Upper lobe of right lung (tissue), 1 donor: Measurements from ENCODE around the gene DUOXA1. TPM values are rescaled to one million over a fixed set of nuclear protein-coding genes. Genes with fewer than 3 reads are reported as not detected.

Source experiments
- ATAC-seq: fragments of 200-7000 bp; cut with Tn5 transposase; one replicate; pipeline ENCODE4 v1.9.1; 2020; ENCODE audit warnings: mild to moderate bottlenecking, moderate library complexity
- DNase-seq: peaks from one replicate; pipeline ENCODE4 v3.0.0-alpha.2; 2020
- H3K27ac ChIP-seq: fragments of 200-600 bp; one replicate; pipeline ENCODE4 v1.8.0; 2022
- H3K27me3 ChIP-seq: fragments of 200-600 bp; one replicate; pipeline ENCODE4 v1.8.0; 2022; ENCODE audit warnings: mild to moderate bottlenecking
- H3K36me3 ChIP-seq: fragments of 200-600 bp; one replicate; pipeline ENCODE4 v1.8.0; 2022
- H3K4me1 ChIP-seq: fragments of 200-600 bp; one replicate; pipeline ENCODE4 v1.8.0; 2022
- H3K4me3 ChIP-seq: fragments of 200-600 bp; one replicate; pipeline ENCODE4 v1.8.0; 2022; ENCODE audit warnings: mild to moderate bottlenecking
- H3K9me3 ChIP-seq: fragments of 200-600 bp; one replicate; pipeline ENCODE4 v1.8.0; 2022
- CTCF ChIP-seq: fragments of 200-600 bp; IDR thresholded peaks from one replicate; pipeline ENCODE4 v1.8.0; 2022; ENCODE audit warnings: antibody characterized with exemption
- intact Hi-C: fragments of 100-400 bp; cut with DNase I; formaldehyde crosslinking; loops from one replicate; pipeline ENCODE4 v1.11.0; 2022
- total RNA-seq: library from RNA; stranded (reverse); fragmentation: NEBNext Ultra II Directional; extraction: Animal tissue kit (Norgen Biotek cat#: 25700); gene quantifications from one replicate; pipeline ENCODE4 v1.2.1, GENCODE V29; 2021
- donor health status: DM: no; HTN: yes; CAD: no; lungs with severe emphysema.

The DUOXA1 gene
- total RNA-seq, 1 donor from 2014 or later: 138 TPM

GRCh38 chr15:45100884-45101625 is 28.6 kb downstream of the DUOXA1 start:
- DNase-seq (no peak), ATAC-seq (no peak)
- intact Hi-C loops: no loop called here
- H3K27ac ChIP-seq: no peak overlapping the region
- H3K4me1 ChIP-seq: no peaks in the 10 kb centered on the region
- no peak overlapping the region for H3K4me3 ChIP-seq
- H3K27me3 ChIP-seq: no peaks in the 10 kb centered on the region
- no peak for TF ChIP-seq CTCF
- no peaks in the 10 kb centered on the region for H3K9me3 ChIP-seq
- no peaks in the 10 kb centered on the region for H3K36me3 ChIP-seq

GRCh38 chr15:45099549-45100165 is 30.0 kb downstream of the DUOXA1 start:
- DNase-seq (peak; percentile 49), ATAC-seq (no peak)
- Histone ChIP-seq H3K4me1 (no peaks in the 10 kb centered on the region), H3K27me3 (no peaks in the 10 kb centered on the region), H3K9me3 (no peaks in the 10 kb centered on the region), H3K27ac (no peak overlapping the region), H3K4me3 (no peak overlapping the region), H3K36me3 (no peaks in the 10 kb centered on the region)
- intact Hi-C loops: no loop called here
- TF ChIP-seq CTCF: no peak

GRCh38 chr15:45097466-45097865 is 32.2 kb downstream of the DUOXA1 start:
- ATAC-seq (no peak), DNase-seq (peak; percentile 36)
- H3K27ac ChIP-seq: no peak overlapping the region
- H3K9me3 ChIP-seq: no peaks in the 10 kb centered on the region
- TF ChIP-seq CTCF: no peak
- H3K27me3 ChIP-seq: no peaks in the 10 kb centered on the region
- intact Hi-C loops: no loop called here
- H3K36me3 ChIP-seq: no peaks in the 10 kb centered on the region
- no peak overlapping the region for H3K4me3 ChIP-seq
- no peaks in the 10 kb centered on the region for H3K4me1 ChIP-seq

GRCh38 chr15:45095661-45096060 is 34.0 kb downstream of the DUOXA1 start:
- Histone ChIP-seq H3K27me3 (no peaks in the 10 kb centered on the region), H3K36me3 (no peaks in the 10 kb centered on the region), H3K4me3 (no peak overlapping the region), H3K9me3 (no peaks in the 10 kb centered on the region), H3K27ac (no peak overlapping the region), H3K4me1 (no peaks in the 10 kb centered on the region)
- intact Hi-C loops: no loop called here
- DNase-seq (no peak), ATAC-seq (no peak)
- no peak for TF ChIP-seq CTCF

GRCh38 chr15:45094358-45094730 is 35.3 kb downstream of the DUOXA1 start:
- DNase-seq: no peak
- ATAC-seq: no peak
- no peaks in the 10 kb centered on the region for H3K27me3 ChIP-seq
- no peak overlapping the region for H3K27ac ChIP-seq
- intact Hi-C loops: no loop called here
- no peaks in the 10 kb centered on the region for H3K9me3 ChIP-seq
- no peaks in the 10 kb centered on the region for H3K4me1 ChIP-seq
- H3K36me3 ChIP-seq: no peaks in the 10 kb centered on the region
- H3K4me3 ChIP-seq: no peak overlapping the region
- no peak for TF ChIP-seq CTCF
